VCaP (cell line): Measurements from ENCODE around the gene CASP10.

Experiments used
- H3K27ac ChIP-seq: fragments of 450-650 bp; 2 replicates; pipeline ENCODE4 v1.5.1; 2017
- TF ChIP-seq, protein P1 (sequence below): fragments of 450-650 bp; conservative IDR thresholded peaks from 2 replicates; pipeline ENCODE4 v1.5.1; 2017; ENCODE audit warnings: mild to moderate bottlenecking, moderate library complexity

The CASP10 gene

DNA sequence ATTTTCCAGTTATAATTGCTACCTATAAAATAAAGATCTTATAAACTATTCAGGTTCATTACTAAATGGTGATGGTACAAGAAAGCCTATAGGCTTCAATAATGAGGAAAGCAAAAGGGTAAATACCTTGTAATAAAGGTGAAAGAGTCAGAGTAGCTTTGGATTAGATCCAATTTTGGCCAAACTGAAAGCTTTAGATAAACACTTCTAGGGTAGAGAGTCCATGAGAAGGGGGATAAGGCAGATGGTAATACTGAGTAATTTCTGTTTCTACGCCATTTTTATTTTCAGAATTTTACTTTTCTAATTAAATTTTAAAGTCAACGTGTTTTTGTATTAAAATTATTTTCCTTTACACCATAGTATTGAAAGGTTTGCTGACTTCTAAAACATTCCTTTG, 86.8 kb downstream of the CASP10 start:
- TF ChIP-seq, protein P1, sequence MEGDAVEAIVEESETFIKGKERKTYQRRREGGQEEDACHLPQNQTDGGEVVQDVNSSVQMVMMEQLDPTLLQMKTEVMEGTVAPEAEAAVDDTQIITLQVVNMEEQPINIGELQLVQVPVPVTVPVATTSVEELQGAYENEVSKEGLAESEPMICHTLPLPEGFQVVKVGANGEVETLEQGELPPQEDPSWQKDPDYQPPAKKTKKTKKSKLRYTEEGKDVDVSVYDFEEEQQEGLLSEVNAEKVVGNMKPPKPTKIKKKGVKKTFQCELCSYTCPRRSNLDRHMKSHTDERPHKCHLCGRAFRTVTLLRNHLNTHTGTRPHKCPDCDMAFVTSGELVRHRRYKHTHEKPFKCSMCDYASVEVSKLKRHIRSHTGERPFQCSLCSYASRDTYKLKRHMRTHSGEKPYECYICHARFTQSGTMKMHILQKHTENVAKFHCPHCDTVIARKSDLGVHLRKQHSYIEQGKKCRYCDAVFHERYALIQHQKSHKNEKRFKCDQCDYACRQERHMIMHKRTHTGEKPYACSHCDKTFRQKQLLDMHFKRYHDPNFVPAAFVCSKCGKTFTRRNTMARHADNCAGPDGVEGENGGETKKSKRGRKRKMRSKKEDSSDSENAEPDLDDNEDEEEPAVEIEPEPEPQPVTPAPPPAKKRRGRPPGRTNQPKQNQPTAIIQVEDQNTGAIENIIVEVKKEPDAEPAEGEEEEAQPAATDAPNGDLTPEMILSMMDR, result no peak
- H3K27ac ChIP-seq, result no peak overlapping the region

- TF ChIP-seq, protein P1, result no peak
- no peak overlapping the region for H3K27ac ChIP-seq
Measured at GRCh38 chr2:201270293-201271001, 87.5 kb downstream of the CASP10 start.

DNA sequence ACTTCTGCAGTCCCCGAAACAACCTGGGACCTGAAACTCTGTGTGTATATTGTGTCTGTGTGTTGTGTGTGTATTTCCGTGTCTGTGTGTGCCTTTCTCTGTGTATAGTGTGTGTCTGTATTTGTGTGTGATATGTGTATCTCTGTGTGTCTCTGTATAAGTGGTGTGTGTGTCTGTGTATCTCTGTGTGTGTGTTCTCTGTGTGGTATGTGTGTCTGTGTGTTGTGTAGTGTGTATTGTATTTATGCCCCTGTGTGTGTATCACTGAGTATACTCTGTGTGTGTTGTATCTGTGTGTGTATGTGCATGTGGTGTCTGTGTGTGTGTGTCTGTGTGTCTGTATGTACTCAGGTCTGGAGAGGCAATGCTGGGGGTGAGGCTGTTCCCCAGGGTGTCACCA, 89.0 kb downstream of the CASP10 start:
- H3K27ac ChIP-seq, result no peak overlapping the region
- TF ChIP-seq, protein P1, result no peak

DNA sequence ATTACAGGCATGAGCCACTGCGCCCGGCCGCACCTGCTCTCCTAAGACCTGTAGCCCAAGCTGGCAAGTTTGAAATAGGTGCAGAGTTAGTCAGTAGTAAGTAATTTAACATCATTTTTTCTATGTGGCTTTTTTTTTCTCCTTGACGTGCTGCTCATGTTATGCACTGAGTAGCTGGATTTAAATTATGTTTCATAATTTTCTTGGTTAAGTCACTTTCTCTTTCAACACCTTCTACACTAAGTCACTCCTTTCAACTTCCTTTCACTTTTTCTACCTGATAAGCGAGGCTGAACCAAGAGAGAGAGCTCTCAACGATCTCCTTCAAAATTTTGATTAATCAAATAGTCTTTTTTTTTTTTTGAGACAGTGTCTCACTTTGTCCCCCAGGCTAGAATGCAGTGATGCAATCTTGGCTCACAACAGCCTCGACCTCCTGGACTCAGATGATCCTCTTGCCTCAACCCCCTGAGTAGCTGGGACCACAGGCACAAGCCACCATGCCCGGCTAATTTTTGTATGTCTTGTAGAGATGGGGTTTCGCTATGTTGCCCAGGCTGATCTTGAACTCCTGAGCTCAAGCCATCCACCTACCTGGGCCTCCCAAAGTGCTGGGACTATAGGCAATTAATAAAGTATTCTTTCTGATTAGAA, 90.5 kb downstream of the CASP10 start:
- TF ChIP-seq, protein P1, result no peak
- no peak overlapping the region for H3K27ac ChIP-seq

DNA sequence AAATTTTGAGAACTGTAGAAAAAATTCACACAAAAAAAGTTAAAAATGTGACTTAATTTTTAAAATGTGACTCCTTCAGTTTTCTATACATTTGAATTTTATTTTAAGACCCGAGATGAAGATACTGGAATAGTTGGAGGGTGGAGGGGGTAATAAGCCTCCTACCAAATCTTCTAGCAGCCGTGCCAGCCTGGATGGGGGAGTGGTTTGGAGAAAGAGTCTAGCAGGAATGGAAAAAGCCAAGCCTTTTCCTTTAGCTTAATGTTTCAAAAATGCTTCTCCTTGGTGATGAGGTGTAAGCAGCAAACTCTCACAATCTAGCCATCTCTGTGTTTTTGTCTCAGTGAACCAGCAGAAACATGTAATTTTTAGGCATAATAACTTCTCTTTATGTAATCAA, 92.1 kb downstream of the CASP10 start:
- H3K27ac ChIP-seq, result no peak overlapping the region
- TF ChIP-seq, protein P1, result no peak

DNA sequence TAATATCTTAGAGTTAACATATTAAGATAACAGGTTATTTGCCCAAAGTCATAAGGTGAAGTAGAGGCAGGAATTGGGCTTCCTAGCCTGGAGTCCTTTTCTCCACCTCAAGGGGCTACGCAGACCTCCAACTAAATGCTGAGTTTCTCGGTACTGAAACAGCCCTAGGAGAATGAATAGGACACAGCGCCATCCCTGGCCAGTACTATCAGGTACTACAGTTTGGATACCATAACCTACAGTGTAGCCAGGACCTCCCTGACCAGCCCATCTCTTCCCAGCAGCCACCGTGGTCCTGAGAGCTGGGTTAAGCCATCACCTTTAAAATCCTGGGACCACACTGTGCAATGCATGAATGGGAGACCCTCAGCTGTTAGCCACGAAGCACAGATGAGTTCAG, 93.0 kb downstream of the CASP10 start:
- no peak overlapping the region for H3K27ac ChIP-seq
- TF ChIP-seq, protein P1, result no peak

DNA sequence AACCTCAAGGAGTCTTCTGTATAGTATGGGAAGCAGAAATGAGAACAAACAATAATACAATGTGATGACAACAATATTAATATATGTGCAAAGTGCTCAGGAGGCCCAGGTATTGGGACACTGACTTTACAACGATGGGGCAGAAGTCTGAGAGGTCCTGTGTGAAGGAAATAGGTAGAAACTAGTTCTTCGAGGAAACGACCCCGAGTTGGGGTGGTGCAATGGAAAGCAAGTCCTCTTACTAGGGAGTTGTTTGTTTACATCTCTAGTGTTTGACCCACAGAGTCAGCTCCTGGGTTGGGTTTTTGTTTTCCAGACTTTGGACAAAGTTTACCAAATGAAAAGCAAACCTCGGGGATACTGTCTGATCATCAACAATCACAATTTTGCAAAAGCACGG, 93.6 kb downstream of the CASP10 start:
- no peak overlapping the region for H3K27ac ChIP-seq
- TF ChIP-seq, protein P1, result no peak
